Breast epithelium (tissue), 3 donors: ENCODE measurements around the gene PWWP2B.

Source experiments
- CTCF ChIP-seq, 3 donors: fragments of 450-650 bp; IDR thresholded peaks; one replicate each; pipeline ENCODE4 v1.5.1; 2016 to 2017; ENCODE audit warnings: antibody characterized with exemption in 3 of 3, mild to moderate bottlenecking in 3 of 3, moderate library complexity in 3 of 3
- POLR2A ChIP-seq: fragments of 450-650 bp; IDR thresholded peaks from one replicate; pipeline ENCODE4 v1.6.1; 2016; ENCODE audit warnings: antibody characterized with exemption, mild to moderate bottlenecking, moderate library complexity
- POLR2AphosphoS5 ChIP-seq, 3 donors: sonication (generic); formaldehyde crosslinking; IDR thresholded peaks; one replicate each; pipeline ENCODE4 v1.6.1; 2017; ENCODE audit warnings: antibody characterized with exemption in 3 of 3

- TF ChIP-seq CTCF (IDR thresholded peaks at IDR 0.05) = no peak
- no peak for TF ChIP-seq POLR2A
- no peak for TF ChIP-seq POLR2AphosphoS5 (IDR thresholded peaks at IDR 0.05)
Observed at GRCh38 chr10:132350391-132350790, 46.6 kb upstream of the PWWP2B start.
